HEK293 (cell line): ENCODE measurements around the gene ITGB1.
"Not testable (repeated sequence)": the region's sequence is repeated elsewhere in the genome, so short reads cannot be mapped to it uniquely, and the experiment has no call there.

Experiments used
- CTCF ChIP-seq: fragments of 450-650 bp; formaldehyde crosslinking; IDR thresholded peaks from 2 replicates; pipeline ENCODE4 v1.5.1; 2016; ENCODE audit warnings: missing biosample characterization, missing genetic modification characterization
- GLI4 ChIP-seq: fragments of 450-650 bp; formaldehyde crosslinking; IDR thresholded peaks from 2 replicates; pipeline ENCODE4 v1.5.1; 2016; ENCODE audit warnings: missing biosample characterization, missing genetic modification characterization
- KLF1 ChIP-seq: fragments of 450-650 bp; formaldehyde crosslinking; IDR thresholded peaks from 2 replicates; pipeline ENCODE4 v1.5.1; 2016; ENCODE audit warnings: missing biosample characterization, missing genetic modification characterization
- MYNN ChIP-seq: fragments of 450-650 bp; formaldehyde crosslinking; IDR thresholded peaks from 2 replicates; pipeline ENCODE4 v1.5.1; 2016; ENCODE audit warnings: missing biosample characterization, missing genetic modification characterization, borderline replicate concordance
- OVOL3 ChIP-seq: fragments of 450-650 bp; formaldehyde crosslinking; IDR thresholded peaks from 2 replicates; pipeline ENCODE4 v1.5.1; 2016; ENCODE audit warnings: missing biosample characterization, missing genetic modification characterization
- SP2 ChIP-seq: fragments of 450-650 bp; formaldehyde crosslinking; IDR thresholded peaks from 2 replicates; pipeline ENCODE4 v1.5.1; 2016; ENCODE audit warnings: missing biosample characterization, missing genetic modification characterization
- ZBTB1 ChIP-seq: fragments of 450-650 bp; formaldehyde crosslinking; IDR thresholded peaks from 2 replicates; pipeline ENCODE4 v1.5.1; 2016; ENCODE audit warnings: missing biosample characterization, missing genetic modification characterization
- ZNF148 ChIP-seq: fragments of 450-650 bp; formaldehyde crosslinking; IDR thresholded peaks from 2 replicates; pipeline ENCODE4 v1.5.0; 2017; ENCODE audit warnings: missing biosample characterization, missing genetic modification characterization, borderline replicate concordance
- ZNF555 ChIP-seq: fragments of 450-650 bp; formaldehyde crosslinking; conservative IDR thresholded peaks from 2 replicates; pipeline ENCODE4 v1.5.1; 2017; ENCODE audit warnings: missing biosample characterization, mild to moderate bottlenecking, missing genetic modification characterization, inconsistent platforms

GRCh38 chr10:32977846-32978809 lies 20.1 kb upstream of the ITGB1 start:
- TF ChIP-seq ZNF148 (tag by site-specific recombination); GLI4; SP2; CTCF (tag by site-specific recombination); KLF1 (tag by site-specific recombination); MYNN (tag by site-specific recombination): not testable (repeated sequence)
- TF ChIP-seq OVOL3 (tag by site-specific recombination) (0 out of 2 replicates have a peak, but pooled peaks have one; percentile 19), ZBTB1 (tag by site-specific recombination) (0 out of 2 replicates have a peak, but pooled peaks have one; percentile 37), ZNF555 (tag by site-specific recombination) (peak; percentile 94)
